SIG-M5 (cell line): ENCODE data around the gene IL9R.
"Not testable (repeated sequence)": the region's sequence is repeated elsewhere in the genome, so short reads cannot be mapped to it uniquely, and the experiment has no call there.

Source experiments
- DNase-seq: peaks from one replicate; lab custom pipeline; 2025; lab: John Stamatoyannopoulos, UW

The IL9R gene

GRCh38 chrX:155998761-155999510, 1.4 kb downstream of the IL9R start:
- no peak for DNase-seq

- DNase-seq = not testable (repeated sequence)
Observed at GRCh38 chrX:155999751-156000150, 2.3 kb downstream of the IL9R start.

GRCh38 chrX:156000361-156000926, 2.9 kb downstream of the IL9R start:
- no peak for DNase-seq

- no peak for DNase-seq
Observed at GRCh38 chrX:156001001-156001666, 3.6 kb downstream of the IL9R start.

GRCh38 chrX:156001667-156002021, 4.1 kb downstream of the IL9R start:
- DNase-seq = no peak

- no peak for DNase-seq
Observed at GRCh38 chrX:156002507-156002906, 5.0 kb downstream of the IL9R start.

GRCh38 chrX:156003486-156004185, 6.1 kb downstream of the IL9R start:
- no peak for DNase-seq

- DNase-seq = no peak
Observed at GRCh38 chrX:156004256-156004655, 6.8 kb downstream of the IL9R start.

GRCh38 chrX:156004740-156005139, 7.2 kb downstream of the IL9R start:
- no peak for DNase-seq

- no peak for DNase-seq
Observed at GRCh38 chrX:156005144-156005543, 7.6 kb downstream of the IL9R start.

- DNase-seq = not testable (repeated sequence)
Observed at GRCh38 chrX:156006468-156006867, 9.0 kb downstream of the IL9R start.

- not testable (repeated sequence) for DNase-seq
Observed at GRCh38 chrX:156008379-156008778, 10.9 kb downstream of the IL9R start.

GRCh38 chrX:156008915-156009314, 11.4 kb downstream of the IL9R start:
- no peak for DNase-seq

GRCh38 chrX:156009691-156010090, 12.2 kb downstream of the IL9R start:
- DNase-seq = not testable (repeated sequence)

GRCh38 chrX:156013286-156013953, 15.9 kb downstream of the IL9R start:
- not testable (repeated sequence) for DNase-seq

GRCh38 chrX:156019846-156020245, 22.4 kb downstream of the IL9R start:
- not testable (repeated sequence) for DNase-seq

- DNase-seq = not testable (repeated sequence)
Observed at GRCh38 chrX:156023002-156023401, 25.5 kb downstream of the IL9R start.

GRCh38 chrX:156024949-156025492, 27.5 kb downstream of the IL9R start:
- DNase-seq = not testable (repeated sequence)

GRCh38 chrX:156028653-156029237, 31.2 kb downstream of the IL9R start:
- DNase-seq = not testable (repeated sequence)

GRCh38 chrX:156029296-156029695, 31.8 kb downstream of the IL9R start:
- DNase-seq = not testable (repeated sequence)

- DNase-seq = not testable (repeated sequence)
Observed at GRCh38 chrX:156029707-156030442, 32.4 kb downstream of the IL9R start.
